ENCODE results near the gene MAST3. TPM values are rescaled to one million over a fixed set of nuclear protein-coding genes. Genes with fewer than 3 reads are reported as not detected.

The MAST3 gene
- total RNA-seq, 1 donor from 2014 or later, result 12.4 TPM

DNA sequence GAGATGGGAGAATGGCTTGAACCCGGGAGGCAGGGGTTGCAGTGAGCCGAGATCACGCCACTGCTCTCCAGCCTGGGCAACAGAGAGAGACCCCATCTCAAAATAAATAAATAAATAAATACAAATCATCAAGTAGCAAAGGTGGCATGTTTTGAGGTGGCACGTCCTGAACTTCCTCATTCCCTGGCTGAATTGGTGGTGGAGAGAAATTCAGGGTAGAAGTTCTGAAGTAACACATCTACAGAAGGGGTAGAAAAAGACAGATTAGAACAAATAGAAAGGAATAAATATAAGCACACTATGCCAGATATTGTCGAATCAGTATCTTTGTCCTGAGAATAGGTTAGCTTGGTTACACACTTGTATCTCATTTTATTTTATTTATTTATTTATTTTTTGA lies 82.4 kb downstream of the MAST3 start:
- no peak for DNase-seq (ENCODE audit: low spot score)

DNA sequence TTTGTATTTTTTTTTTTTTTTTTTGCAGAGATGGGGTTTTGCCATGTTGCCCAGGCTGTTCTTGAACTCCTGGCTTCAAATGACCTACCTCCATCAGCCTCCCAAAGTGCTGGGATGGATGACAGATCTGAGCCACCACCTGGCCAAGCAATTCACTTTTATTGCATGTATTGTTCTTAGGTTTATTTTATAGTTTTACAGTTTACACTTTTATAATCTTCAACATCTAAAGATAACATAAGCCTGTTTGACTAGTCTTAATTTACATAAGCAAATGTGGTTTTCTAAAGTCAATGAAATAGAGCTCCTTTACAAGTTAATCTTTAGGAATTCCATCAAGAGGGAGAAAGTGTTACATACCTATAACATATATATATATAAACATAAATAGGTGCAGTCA lies 86.0 kb downstream of the MAST3 start:
- no peak for DNase-seq (ENCODE audit: low spot score)

GRCh38 chr19:18185538-18185937 lies 88.0 kb downstream of the MAST3 start:
- no peak for DNase-seq (ENCODE audit: low spot score)

GRCh38 chr19:18190278-18190677 lies 92.7 kb downstream of the MAST3 start:
- DNase-seq (ENCODE audit: low spot score), result no peak

- DNase-seq (ENCODE audit: low spot score), result no peak
Measured at GRCh38 chr19:18191640-18192062, 94.1 kb downstream of the MAST3 start.

GRCh38 chr19:18192673-18193387 lies 95.3 kb downstream of the MAST3 start, which contains the start of gene MPV17L2:
MPV17L2 (plus strand) TSS chr19:18193218; CDS start chr19:18193282, 64 bp downstream.
- peak; percentile 100 for DNase-seq (ENCODE audit: low spot score)

DNA sequence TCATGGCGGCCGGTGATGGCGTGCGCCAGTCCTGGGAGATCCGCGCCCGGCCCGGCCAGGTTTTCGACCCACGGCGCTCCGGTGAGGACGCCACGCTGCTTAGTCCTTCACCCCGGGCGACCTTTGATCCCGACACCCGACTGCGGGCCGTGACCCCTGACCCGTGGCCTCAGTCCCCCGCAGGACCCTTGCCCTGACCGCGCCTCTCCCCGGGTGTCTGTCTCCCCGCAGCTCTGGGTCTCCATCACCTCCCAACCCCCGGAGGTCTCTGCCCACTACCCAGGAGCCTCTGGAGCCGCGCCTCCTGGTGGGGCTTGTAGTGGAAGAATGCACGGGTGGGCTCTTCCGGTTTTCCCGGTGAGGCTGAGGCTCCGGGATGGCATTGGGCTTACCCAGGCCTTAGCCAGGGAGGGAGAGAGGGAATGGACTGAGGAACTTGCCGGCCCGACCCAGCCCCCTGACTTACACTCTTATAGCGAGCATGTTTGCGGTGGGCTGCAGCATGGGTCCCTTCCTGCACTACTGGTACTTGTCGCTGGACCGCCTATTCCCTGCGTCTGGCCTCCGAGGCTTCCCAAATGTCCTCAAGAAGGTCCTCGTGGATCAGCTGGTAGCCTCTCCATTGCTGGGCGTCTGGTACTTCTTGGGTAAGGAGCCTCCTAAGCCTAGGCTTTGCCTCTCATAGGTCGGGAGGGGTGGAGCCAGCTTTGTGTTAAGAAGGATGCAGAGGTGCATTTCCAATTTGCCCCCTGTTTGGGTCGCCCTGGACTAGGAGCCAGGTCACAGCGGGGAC lies 96.0 kb downstream of the MAST3 start:
- no peak for DNase-seq (ENCODE audit: low spot score)

DNA sequence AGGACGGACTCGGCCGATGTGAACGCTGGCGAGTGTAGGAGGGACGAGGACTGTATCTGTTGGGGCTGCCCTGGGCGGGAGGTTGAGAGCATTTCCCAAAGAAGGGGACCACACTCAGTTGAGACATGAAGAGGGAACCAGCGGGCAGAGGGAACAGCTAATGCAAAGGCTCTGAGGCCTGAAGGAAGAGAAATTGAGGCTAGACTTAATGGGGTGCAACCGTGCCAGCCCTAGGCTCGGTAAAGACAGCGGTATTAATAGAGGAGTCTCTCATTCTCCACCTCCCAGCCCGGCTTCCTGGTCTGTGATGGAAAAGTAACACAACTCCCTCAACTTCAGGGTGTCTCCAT lies 96.6 kb downstream of the MAST3 start:
- DNase-seq (ENCODE audit: low spot score), result no peak

- no peak for DNase-seq (ENCODE audit: low spot score)
Measured at GRCh38 chr19:18194554-18195238, 97.1 kb downstream of the MAST3 start.

GRCh38 chr19:18196511-18196845 lies 98.9 kb downstream of the MAST3 start:
- no peak for DNase-seq (ENCODE audit: low spot score)

DNA sequence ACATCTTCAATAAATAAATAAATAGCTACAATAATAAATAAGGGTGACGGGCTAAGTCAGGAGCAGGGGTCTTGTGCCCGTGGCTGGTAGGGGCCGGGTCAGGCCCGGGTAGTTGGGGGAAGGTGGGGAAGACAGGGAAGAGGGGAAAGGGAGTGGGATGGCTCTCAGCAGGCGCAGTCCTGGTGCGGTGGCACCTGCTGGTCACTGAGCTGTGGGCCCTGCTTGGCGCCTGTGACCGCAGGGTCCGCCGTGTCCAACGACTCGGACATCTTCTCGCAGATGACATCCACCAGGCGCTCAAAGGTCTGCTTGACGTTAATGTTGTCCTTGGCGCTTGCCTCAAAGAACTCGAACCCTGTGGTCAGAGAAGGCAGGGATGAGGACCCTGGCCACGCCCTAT lies 99.7 kb downstream of the MAST3 start:
- DNase-seq (ENCODE audit: low spot score), result no peak

GRCh38 chr19:18197941-18198340 lies 100.4 kb downstream of the MAST3 start:
- DNase-seq (ENCODE audit: low spot score), result no peak

DNA sequence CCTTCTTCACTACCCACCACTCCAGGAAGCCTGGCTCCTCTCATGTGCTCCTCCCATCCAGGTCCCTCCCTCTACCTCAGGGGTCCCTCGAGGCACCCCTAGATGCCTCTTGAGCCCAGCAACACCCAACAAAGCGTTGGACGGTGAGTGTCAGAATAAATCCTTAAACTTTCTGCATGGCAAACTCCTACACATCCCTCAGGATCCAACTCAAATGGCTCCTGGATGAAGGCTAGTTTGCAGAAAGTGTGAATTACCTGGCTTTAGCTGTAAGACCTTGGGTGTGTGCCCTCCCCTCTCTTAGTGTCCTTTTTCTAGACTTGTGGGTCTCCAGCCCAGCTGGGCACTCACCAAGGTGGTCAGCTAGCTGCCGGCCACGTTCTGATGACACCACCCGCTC lies 100.8 kb downstream of the MAST3 start:
- no peak for DNase-seq (ENCODE audit: low spot score)

Other genes starting within 250 kb of the MAST3 start
- 16.8 TPM for gene JAK3, start 249.8 kb upstream of the MAST3 start, total RNA-seq
- gene RPL18A, start 237.9 kb upstream of the MAST3 start, total RNA-seq, result 2,079 TPM
- 0.13 TPM for gene SLC5A5, start 225.8 kb upstream of the MAST3 start, total RNA-seq
- gene CCDC124, start 164.8 kb upstream of the MAST3 start, total RNA-seq, result 43.6 TPM
- gene KCNN1, start 130.7 kb upstream of the MAST3 start, total RNA-seq, result 0.34 TPM
- gene ARRDC2, start 89.6 kb upstream of the MAST3 start, total RNA-seq, result 32.9 TPM
- gene IL12RB1, start 10.8 kb upstream of the MAST3 start, total RNA-seq, result 1.6 TPM
- 29.2 TPM for gene PIK3R2, start 55.4 kb downstream of the MAST3 start, total RNA-seq
- gene IFI30, start 76.0 kb downstream of the MAST3 start, total RNA-seq, result 32.3 TPM
- 14.7 TPM for gene MPV17L2, start 95.4 kb downstream of the MAST3 start, total RNA-seq
- gene RAB3A, start 106.3 kb downstream of the MAST3 start, total RNA-seq, result 6.1 TPM
- 3.0 TPM for gene PDE4C, start 128.7 kb downstream of the MAST3 start, total RNA-seq
- 5.9 TPM for gene IQCN, start 176.7 kb downstream of the MAST3 start, total RNA-seq
- 94.9 TPM for gene JUND, start 183.8 kb downstream of the MAST3 start, total RNA-seq
- 99.8 TPM for gene LSM4, start 225.3 kb downstream of the MAST3 start, total RNA-seq
- 48.5 TPM for gene PGPEP1, start 242.8 kb downstream of the MAST3 start, total RNA-seq